ENCODE results near the gene LTF. TPM values are rescaled to one million over a fixed set of nuclear protein-coding genes. Genes with fewer than 3 reads are reported as not detected.
"Not testable (repeated sequence)": the region's sequence is repeated elsewhere in the genome, so short reads cannot be mapped to it uniquely, and the experiment has no call there.

The LTF gene
- total RNA-seq, 1 experiment from 2014 or later = not detected

- H3K4me1 ChIP-seq (replicated peaks; ENCODE audit: insufficient read depth) = peaks cover 25% of the 10 kb centered on the region
- TF ChIP-seq CTCF (conservative IDR thresholded peaks at IDR 0.05) (no peak), EZH2 (IDR thresholded peaks at IDR 0.05; ENCODE audit: low read depth) (no peak)
- H3K36me3 ChIP-seq (ENCODE audit: low read depth) = no peaks in the 10 kb centered on the region
- ChIA-PET POLR2A (ENCODE audit: unreplicated experiment) (no interaction called here), CTCF (no interaction called here)
- no peak overlapping the region for H2AFZ ChIP-seq
- BruUV-seq (replicated peaks) = no TSS peak
- no peaks in the 10 kb centered on the region for H3K27me3 ChIP-seq (ENCODE audit: insufficient read depth, low read depth)
- no peaks in the 10 kb centered on the region for H3K79me2 ChIP-seq (ENCODE audit: low read depth)
- H3K9me3 ChIP-seq (ENCODE audit: insufficient read depth, low read depth) = no peaks in the 10 kb centered on the region
- intact Hi-C loops (cut with micrococcal nuclease; ENCODE audit: unreplicated experiment) = no loop called here
- H3K4me3 ChIP-seq = no peak overlapping the region
- H4K20me1 ChIP-seq (ENCODE audit: insufficient read depth) = no peaks in the 10 kb centered on the region
- peaks cover 8% of the 10 kb centered on the region for H3F3A ChIP-seq (ENCODE audit: insufficient read depth, low read depth)
- no peaks in the 10 kb centered on the region for H3K9me2 ChIP-seq (ENCODE audit: insufficient read depth)
- no peak overlapping the region for H3K27ac ChIP-seq
- DNase-seq = no peak
- H3K4me2 ChIP-seq = no peak overlapping the region
Measured at GRCh38 chr3:46438831-46439230, 25.9 kb downstream of the LTF start.

- intact Hi-C loops (cut with micrococcal nuclease; ENCODE audit: unreplicated experiment) = no loop called here
- CTCF ChIA-PET = no interaction called here
- Histone ChIP-seq H3K4me2 (0 out of 2 replicates have a peak overlapping the region, but pooled peaks have one; percentile 7), H4K20me1 (ENCODE audit: insufficient read depth) (no peaks in the 10 kb centered on the region), H3K9me2 (ENCODE audit: insufficient read depth) (no peaks in the 10 kb centered on the region), H3K36me3 (ENCODE audit: low read depth) (peaks cover 12% of the 10 kb centered on the region; the same call in 1 of the 2 replicates), H3K4me1 (replicated peaks; ENCODE audit: insufficient read depth) (peaks cover 43% of the 10 kb centered on the region), H3K9me3 (ENCODE audit: insufficient read depth, low read depth) (no peaks in the 10 kb centered on the region), H3K27ac (no peak overlapping the region), H3K4me3 (no peak overlapping the region), H3F3A (ENCODE audit: insufficient read depth, low read depth) (peaks cover 23% of the 10 kb centered on the region), H3K27me3 (ENCODE audit: insufficient read depth, low read depth) (no peaks in the 10 kb centered on the region), H3K79me2 (ENCODE audit: low read depth) (no peaks in the 10 kb centered on the region), H2AFZ (no peak overlapping the region)
- no peak for TF ChIP-seq EZH2 (IDR thresholded peaks at IDR 0.05; ENCODE audit: low read depth)
- TF ChIP-seq CTCF (conservative IDR thresholded peaks at IDR 0.05) = no peak
- no peak for DNase-seq
- no TSS peak for BruUV-seq (replicated peaks)
- POLR2A ChIA-PET (ENCODE audit: unreplicated experiment) = no interaction called here
Measured at GRCh38 chr3:46435081-46435726, 29.5 kb downstream of the LTF start.

GRCh38 chr3:46433841-46434240 lies 30.9 kb downstream of the LTF start:
- CTCF ChIA-PET = no interaction called here
- no peak overlapping the region for H2AFZ ChIP-seq
- no peaks in the 10 kb centered on the region for H3K9me3 ChIP-seq (ENCODE audit: insufficient read depth, low read depth)
- DNase-seq = no peak
- H4K20me1 ChIP-seq (ENCODE audit: insufficient read depth) = no peaks in the 10 kb centered on the region
- H3K79me2 ChIP-seq (ENCODE audit: low read depth) = peaks cover 7% of the 10 kb centered on the region
- TF ChIP-seq CTCF (conservative IDR thresholded peaks at IDR 0.05) (no peak), EZH2 (IDR thresholded peaks at IDR 0.05; ENCODE audit: low read depth) (no peak)
- intact Hi-C loops (cut with micrococcal nuclease; ENCODE audit: unreplicated experiment) = no loop called here
- peaks cover 57% of the 10 kb centered on the region for H3K4me1 ChIP-seq (replicated peaks; ENCODE audit: insufficient read depth)
- POLR2A ChIA-PET (ENCODE audit: unreplicated experiment) = interaction anchor here (0.6 kb wide), 1 partner anchor 236 kb away, joined by 5 read pairs; no protein-coding TSS in a partner anchor
- peaks cover 12% of the 10 kb centered on the region; the same call in 1 of the 2 replicates for H3K36me3 ChIP-seq (ENCODE audit: low read depth)
- no peaks in the 10 kb centered on the region for H3K9me2 ChIP-seq (ENCODE audit: insufficient read depth)
- H3K27me3 ChIP-seq (ENCODE audit: insufficient read depth, low read depth) = no peaks in the 10 kb centered on the region
- peaks cover 34% of the 10 kb centered on the region for H3F3A ChIP-seq (ENCODE audit: insufficient read depth, low read depth)
- H3K4me3 ChIP-seq = no peak overlapping the region
- H3K4me2 ChIP-seq = peak overlapping the region; percentile 56
- BruUV-seq (replicated peaks) = no TSS peak
- H3K27ac ChIP-seq = peak overlapping the region; percentile 50; the same call in 1 of the 2 replicates

- H3K4me3 ChIP-seq; H3K9me3 ChIP-seq (ENCODE audit: insufficient read depth, low read depth); H3K27me3 ChIP-seq (ENCODE audit: insufficient read depth, low read depth); CTCF ChIA-PET; H4K20me1 ChIP-seq (ENCODE audit: insufficient read depth); intact Hi-C loops (cut with micrococcal nuclease; ENCODE audit: unreplicated experiment); H3K9me2 ChIP-seq (ENCODE audit: insufficient read depth); BruUV-seq (replicated peaks); H2AFZ ChIP-seq: not testable (repeated sequence)
- peaks cover 12% of the 10 kb centered on the region; the same call in 1 of the 2 replicates for H3K36me3 ChIP-seq (ENCODE audit: low read depth)
- DNase-seq = peak; percentile 19 to 71
- POLR2A ChIA-PET (ENCODE audit: unreplicated experiment) = interaction anchor here (0.5 to 0.6 kb wide), 2 partner anchors 235 to 334 kb away, joined by 5 to 9 read pairs; no protein-coding TSS in a partner anchor
- H3K4me1 ChIP-seq (replicated peaks; ENCODE audit: insufficient read depth) = peaks cover 64% of the 10 kb centered on the region
- peaks cover 41% of the 10 kb centered on the region for H3F3A ChIP-seq (ENCODE audit: insufficient read depth, low read depth)
- H3K4me2 ChIP-seq = peak overlapping the region; percentile 56
- H3K79me2 ChIP-seq (ENCODE audit: low read depth) = peaks cover 14% of the 10 kb centered on the region
- H3K27ac ChIP-seq = peak overlapping the region; percentile 50
Measured at GRCh38 chr3:46433118-46433517, 31.6 kb downstream of the LTF start.

- H3K4me2 ChIP-seq; H4K20me1 ChIP-seq (ENCODE audit: insufficient read depth); intact Hi-C loops (cut with micrococcal nuclease; ENCODE audit: unreplicated experiment); CTCF ChIA-PET; H2AFZ ChIP-seq; H3K9me3 ChIP-seq (ENCODE audit: insufficient read depth, low read depth); H3K4me3 ChIP-seq; POLR2A ChIA-PET (ENCODE audit: unreplicated experiment); H3K9me2 ChIP-seq (ENCODE audit: insufficient read depth); BruUV-seq (replicated peaks); H3K27ac ChIP-seq; H3K27me3 ChIP-seq (ENCODE audit: insufficient read depth, low read depth); DNase-seq: not testable (repeated sequence)
- Histone ChIP-seq H3F3A (ENCODE audit: insufficient read depth, low read depth) (peaks cover 48% of the 10 kb centered on the region), H3K79me2 (ENCODE audit: low read depth) (peaks cover 14% of the 10 kb centered on the region), H3K36me3 (ENCODE audit: low read depth) (peaks cover 12% of the 10 kb centered on the region; the same call in 1 of the 2 replicates), H3K4me1 (replicated peaks; ENCODE audit: insufficient read depth) (peaks cover 71% of the 10 kb centered on the region)
Measured at GRCh38 chr3:46431905-46432304, 32.8 kb downstream of the LTF start.
